Stimulated activated CD8-positive, alpha-beta memory T cell treated with anti-CD3 and anti-CD28 coated beads, Interleukin-15, amount 100 ng/mL, for 1 hour (primary cell): ENCODE results near the gene PTTG1IP.

Experiments
- DNase-seq: peaks from one replicate; pipeline ENCODE4 v3.0.0-alpha.2; 2020; ENCODE audit warnings: low read depth

The PTTG1IP gene

GRCh38 chr21:44896561-44897286, 23.2 kb upstream of the PTTG1IP start:
- DNase-seq = no peak

GRCh38 chr21:44895859-44896258, 22.4 kb upstream of the PTTG1IP start:
- DNase-seq = no peak

- no peak for DNase-seq
Observed at GRCh38 chr21:44894687-44895302, 21.3 kb upstream of the PTTG1IP start.

- DNase-seq = no peak
Observed at GRCh38 chr21:44893948-44894656, 20.6 kb upstream of the PTTG1IP start.

- DNase-seq = no peak
Observed at GRCh38 chr21:44893278-44893556, 19.7 kb upstream of the PTTG1IP start.

- peak; percentile 65 for DNase-seq
Observed at GRCh38 chr21:44892536-44893277, 19.2 kb upstream of the PTTG1IP start.

GRCh38 chr21:44892095-44892494, 18.6 kb upstream of the PTTG1IP start:
- DNase-seq = no peak

- DNase-seq = no peak
Observed at GRCh38 chr21:44891631-44892031, 18.1 kb upstream of the PTTG1IP start.

GRCh38 chr21:44890961-44891541, 17.6 kb upstream of the PTTG1IP start:
- DNase-seq = no peak

- DNase-seq = no peak
Observed at GRCh38 chr21:44890338-44890931, 16.9 kb upstream of the PTTG1IP start.

GRCh38 chr21:44889625-44890337, 16.3 kb upstream of the PTTG1IP start:
- DNase-seq = no peak

- DNase-seq = no peak
Observed at GRCh38 chr21:44888581-44889550, 15.4 kb upstream of the PTTG1IP start.

- DNase-seq = no peak
Observed at GRCh38 chr21:44887807-44888580, 14.5 kb upstream of the PTTG1IP start.

- no peak for DNase-seq
Observed at GRCh38 chr21:44887126-44887806, 13.8 kb upstream of the PTTG1IP start.

GRCh38 chr21:44886113-44887075, 12.9 kb upstream of the PTTG1IP start:
- no peak for DNase-seq

GRCh38 chr21:44885615-44886014, 12.1 kb upstream of the PTTG1IP start:
- no peak for DNase-seq

GRCh38 chr21:44884097-44884496, 10.6 kb upstream of the PTTG1IP start:
- DNase-seq = no peak

GRCh38 chr21:44883250-44883649, 9.8 kb upstream of the PTTG1IP start:
- DNase-seq = no peak
